ENCODE data around the gene NIPAL4.

DNA sequence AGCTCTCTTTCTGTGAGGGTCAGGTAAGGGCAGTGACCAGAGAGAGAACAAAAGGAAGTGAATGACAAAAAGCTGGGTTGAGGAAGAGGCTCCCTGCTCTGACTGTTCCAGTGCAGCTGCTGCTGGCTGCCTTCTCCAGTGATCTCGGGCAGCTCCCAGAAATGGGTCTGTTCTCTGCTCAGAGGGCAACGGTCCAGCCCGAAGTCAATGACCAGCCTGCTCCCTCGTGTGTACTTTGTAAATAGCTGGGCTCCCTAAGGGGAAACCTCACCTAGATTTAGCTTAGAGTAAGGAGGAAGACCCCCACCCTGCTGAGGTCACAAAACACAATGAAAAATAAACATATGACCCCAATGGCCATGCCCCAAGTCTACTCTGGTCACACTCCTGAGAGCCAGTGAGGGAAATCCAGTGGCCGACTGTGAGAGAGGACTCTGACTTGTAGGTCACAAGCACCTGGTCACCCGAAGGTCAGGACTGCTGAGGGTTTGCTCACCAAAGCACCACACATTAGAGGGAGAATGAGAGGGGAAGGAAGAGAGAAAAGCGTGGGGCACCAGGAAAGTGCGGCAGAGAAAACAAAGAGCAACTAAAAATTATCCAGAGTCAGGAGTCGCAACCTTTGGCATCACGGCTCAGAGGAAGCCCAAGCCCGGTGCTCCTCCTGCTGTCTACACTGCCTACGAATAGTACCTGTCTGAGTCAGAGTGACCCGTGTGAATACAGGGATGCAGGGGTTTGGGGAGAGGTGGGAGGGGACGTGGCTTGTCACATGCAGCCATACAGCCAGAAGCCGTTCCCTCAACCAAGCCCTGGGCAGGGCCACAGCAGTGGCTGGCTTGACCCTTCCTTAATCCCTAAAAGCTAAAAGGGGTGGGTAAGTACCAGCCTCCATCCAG is 19.8 kb downstream of the NIPAL4 start:
- TF ChIP-seq, protein P1, sequence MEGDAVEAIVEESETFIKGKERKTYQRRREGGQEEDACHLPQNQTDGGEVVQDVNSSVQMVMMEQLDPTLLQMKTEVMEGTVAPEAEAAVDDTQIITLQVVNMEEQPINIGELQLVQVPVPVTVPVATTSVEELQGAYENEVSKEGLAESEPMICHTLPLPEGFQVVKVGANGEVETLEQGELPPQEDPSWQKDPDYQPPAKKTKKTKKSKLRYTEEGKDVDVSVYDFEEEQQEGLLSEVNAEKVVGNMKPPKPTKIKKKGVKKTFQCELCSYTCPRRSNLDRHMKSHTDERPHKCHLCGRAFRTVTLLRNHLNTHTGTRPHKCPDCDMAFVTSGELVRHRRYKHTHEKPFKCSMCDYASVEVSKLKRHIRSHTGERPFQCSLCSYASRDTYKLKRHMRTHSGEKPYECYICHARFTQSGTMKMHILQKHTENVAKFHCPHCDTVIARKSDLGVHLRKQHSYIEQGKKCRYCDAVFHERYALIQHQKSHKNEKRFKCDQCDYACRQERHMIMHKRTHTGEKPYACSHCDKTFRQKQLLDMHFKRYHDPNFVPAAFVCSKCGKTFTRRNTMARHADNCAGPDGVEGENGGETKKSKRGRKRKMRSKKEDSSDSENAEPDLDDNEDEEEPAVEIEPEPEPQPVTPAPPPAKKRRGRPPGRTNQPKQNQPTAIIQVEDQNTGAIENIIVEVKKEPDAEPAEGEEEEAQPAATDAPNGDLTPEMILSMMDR (conservative IDR thresholded peaks at IDR 0.05; ENCODE audit: low read length) = no peak
- TF ChIP-seq EZH2phosphoT487 (IDR thresholded peaks at IDR 0.05; ENCODE audit: borderline replicate concordance, low read depth, low read length) = no peak

Measured in OCI-LY7 (cell line).